OCI-LY7 (cell line): ENCODE measurements around the gene CSF2RB.

Source experiments
- CTCF ChIP-seq: fragments of 200-600 bp; sonication (generic); conservative IDR thresholded peaks from 2 replicates; pipeline ENCODE4 v1.5.1; 2014; ENCODE audit warnings: mild to moderate bottlenecking, antibody characterized with exemption, low read length, moderate library complexity, mixed read lengths
- EZH2phosphoT487 ChIP-seq: fragments of 200-600 bp; sonication (generic); IDR thresholded peaks from 2 replicates; pipeline ENCODE4 v1.6.1; 2018; ENCODE audit warnings: low read depth, borderline replicate concordance, mild to moderate bottlenecking, mixed run types, antibody characterized with exemption, low read length, moderate library complexity, mixed read lengths

GRCh38 chr22:36901411-36902142, 11.9 kb upstream of the CSF2RB start:
- TF ChIP-seq CTCF: no peak
- no peak for TF ChIP-seq EZH2phosphoT487
